Ishikawa (cell line): Measurements from ENCODE around the gene RFNG.

Source experiments
- CEBPB ChIP-seq: IDR thresholded peaks from 2 replicates; pipeline ENCODE4 v1.6.1; 2012
- CREB1 ChIP-seq: IDR thresholded peaks from 2 replicates; pipeline ENCODE4 v1.6.1; 2012; ENCODE audit warnings: low read depth
- EGR1 ChIP-seq: IDR thresholded peaks from 2 replicates; pipeline ENCODE4 v1.6.1; 2012
- EP300 ChIP-seq: IDR thresholded peaks from 2 replicates; pipeline ENCODE4 v1.6.1; 2012; ENCODE audit warnings: borderline replicate concordance
- FOXM1 ChIP-seq: IDR thresholded peaks from 2 replicates; pipeline ENCODE4 v1.6.1; 2012; ENCODE audit warnings: low read depth, borderline replicate concordance
- MAX ChIP-seq: IDR thresholded peaks from 2 replicates; pipeline ENCODE4 v1.6.1; 2012
- NFIC ChIP-seq: IDR thresholded peaks from 2 replicates; pipeline ENCODE4 v1.6.1; 2012
- RAD21 ChIP-seq: IDR thresholded peaks from 2 replicates; pipeline ENCODE4 v1.6.1; 2012; ENCODE audit warnings: low read depth
- REST ChIP-seq: IDR thresholded peaks from 2 replicates; pipeline ENCODE4 v1.6.1; 2012; ENCODE audit warnings: low read depth, mild to moderate bottlenecking
- TAF1 ChIP-seq: IDR thresholded peaks from 2 replicates; pipeline ENCODE4 v1.6.1; 2012; ENCODE audit warnings: low read depth, mild to moderate bottlenecking
- TCF12 ChIP-seq: IDR thresholded peaks from 2 replicates; pipeline ENCODE4 v1.6.1; 2012; ENCODE audit warnings: low read depth
- TEAD4 ChIP-seq: IDR thresholded peaks from 2 replicates; pipeline ENCODE4 v1.6.1; 2012
- USF1 ChIP-seq: IDR thresholded peaks from 2 replicates; pipeline ENCODE4 v1.6.1; 2012
- YY1 ChIP-seq: IDR thresholded peaks from 2 replicates; pipeline ENCODE4 v1.6.1; 2012; ENCODE audit warnings: low read depth
- ZBTB7A ChIP-seq: IDR thresholded peaks from 2 replicates; pipeline ENCODE4 v1.6.1; 2012; ENCODE audit warnings: low read depth

Gene RFNG

GRCh38 chr17:82089723-82090548 lies 38.3 kb upstream of the RFNG start:
- TF ChIP-seq RAD21 (no peak), TCF12 (no peak), EGR1 (no peak), FOXM1 (no peak), EP300 (no peak), TAF1 (no peak), NFIC (no peak), REST (no peak), TEAD4 (no peak), CEBPB (no peak), ZBTB7A (no peak)

GRCh38 chr17:82088838-82089722 lies 37.5 kb upstream of the RFNG start:
- TF ChIP-seq YY1 (no peak), USF1 (no peak), EGR1 (no peak), TEAD4 (no peak), MAX (no peak), FOXM1 (no peak), ZBTB7A (no peak), NFIC (no peak), TCF12 (no peak), REST (no peak), RAD21 (no peak), CREB1 (no peak), CEBPB (no peak), EP300 (no peak), TAF1 (no peak)

- TF ChIP-seq FOXM1 (no peak), TCF12 (no peak), YY1 (no peak), REST (no peak), USF1 (no peak), EGR1 (no peak)
These were observed 36.6 kb upstream of the RFNG start for GRCh38 chr17:82087961-82088837.
